T-cell (primary cell): ENCODE measurements around the gene EXOSC1. TPM values are rescaled to one million over a fixed set of nuclear protein-coding genes. Genes with fewer than 3 reads are reported as not detected.
A peak's percentile ranks its signal among the peaks of the same experiment; 100 is the strongest.

ENCODE experiments used
- ATAC-seq, 4 experiments: fragments of 200-7000 bp in 3 of 4; fragments of 150-1000 bp in 1 of 4; cut with Tn5 transposase; replicated peaks in 1 of 4; 1 replicate in 3 of 4; 2 replicates in 1 of 4; pipeline ENCODE4 v1.10.0; 2021; ENCODE audit warnings: moderate library complexity in 3 of 4, mild to moderate bottlenecking in 2 of 4, moderate number of reproducible peaks in 1 of 4
- CTCF ChIA-PET, 2 donors: fragments of 300-600 bp; sonication (Branson Sonifier 250); formaldehyde crosslinking; loops; one replicate each; lab custom pipeline; 2022; ENCODE audit warnings: antibody characterized with exemption in 2 of 2; lab: Charles Lee
- POLR2A ChIA-PET, 2 donors: fragments of 300-600 bp; sonication (Branson Sonifier 250); formaldehyde crosslinking; loops; one replicate each; lab custom pipeline; 2022; ENCODE audit warnings: antibody characterized with exemption in 2 of 2; lab: Charles Lee
- DNase-seq, 35 experiments: peaks; one replicate each; pipeline versions ENCODE4 v3.0.0 to v3.0.0-alpha.2; 2013 to 2023
- H3K27ac ChIP-seq: one replicate; pipeline ENCODE4 v1.5.1; 2013; ENCODE audit warnings: low read length
- H3K27me3 ChIP-seq, 2 experiments: replicated peaks in 1 of 2; 1 replicate in 1 of 2; 2 replicates in 1 of 2; pipeline versions ENCODE4 v1.6.1 to v1.7.0; 2013; ENCODE audit warnings: low read length in 1 of 2, mixed read lengths in 1 of 2; ENCODE audit not compliant: control insufficient read depth in 2 of 2, insufficient read depth in 2 of 2; ENCODE audit errors: extremely low read depth in 1 of 2
- H3K36me3 ChIP-seq, 2 donors: 1 replicate in 1 of 2; 2 replicates in 1 of 2; pipeline versions ENCODE4 v1.6.1 to v1.7.0; 2013; ENCODE audit warnings: low read length in 1 of 2; ENCODE audit not compliant: control insufficient read depth in 2 of 2, insufficient read depth in 1 of 2; ENCODE audit errors: extremely low read depth in 1 of 2
- H3K4me1 ChIP-seq, 2 experiments: 1 replicate in 1 of 2; 2 replicates in 1 of 2; pipeline versions ENCODE4 v1.6.1 to v1.7.0; 2013; ENCODE audit warnings: low read length in 2 of 2, mixed read lengths in 1 of 2; ENCODE audit not compliant: insufficient read depth in 2 of 2, control insufficient read depth in 1 of 2; ENCODE audit errors: extremely low read depth in 1 of 2
- H3K4me3 ChIP-seq, 2 donors: 1 replicate in 1 of 2; 2 replicates in 1 of 2; pipeline versions ENCODE4 v1.5.1 to v1.7.0; 2013; ENCODE audit warnings: mild to moderate bottlenecking in 2 of 2, low read length in 1 of 2, moderate library complexity in 1 of 2; ENCODE audit not compliant: control insufficient read depth in 1 of 2; ENCODE audit errors: extremely low read depth in 1 of 2
- H3K9me3 ChIP-seq: 2 replicates; pipeline ENCODE4 v1.7.0; 2013
- H3K27ac Mint-ChIP-seq, 2 donors: one replicate each; pipeline ENCODE4 v1.8.0; 2020 to 2021; ENCODE audit warnings: mild to moderate bottlenecking in 2 of 2, mixed read lengths in 2 of 2
- H3K27me3 Mint-ChIP-seq, 2 donors: one replicate each; pipeline ENCODE4 v1.8.0; 2021 to 2022; ENCODE audit warnings: mixed read lengths in 2 of 2
- H3K36me3 Mint-ChIP-seq: one replicate; pipeline ENCODE4 v1.8.0; 2021; ENCODE audit warnings: mixed read lengths
- H3K4me1 Mint-ChIP-seq, 3 donors: one replicate each; pipeline ENCODE4 v1.8.0; 2020 to 2022; ENCODE audit warnings: mixed read lengths in 3 of 3, mild to moderate bottlenecking in 1 of 3
- H3K4me3 Mint-ChIP-seq, 3 donors: one replicate each; pipeline ENCODE4 v1.8.0; 2020 to 2022; ENCODE audit warnings: mild to moderate bottlenecking in 3 of 3, mixed read lengths in 3 of 3, moderate library complexity in 3 of 3
- H3K9me3 Mint-ChIP-seq, 3 donors: one replicate each; pipeline ENCODE4 v1.8.0; 2020 to 2022; ENCODE audit warnings: mixed read lengths in 3 of 3
- WGBS: methylation state at CpG from one replicate; pipeline ENCODE4 v1.1.5; 2013; ENCODE audit warnings: missing lambda C conversion rate; ENCODE audit not compliant: insufficient coverage; 5-methylcytosine and 5-hydroxymethylcytosine counted together
- total RNA-seq, 35 experiments: library from RNA in 6 of 35; stranded (reverse) in 6 of 35; fragments of 120-200 nt in 1 of 35; gene quantifications; one replicate each; pipeline versions ENCODE4 v1.2.1 to v1.2.4 and lab custom pipeline; 2013 to 2026

The EXOSC1 gene
- total RNA-seq, 5 donors from 2014 or later (not counting 1 experiment from before 2014, with no cell fraction given), result 32.2 to 51.0 (median 46.8) TPM

DNA sequence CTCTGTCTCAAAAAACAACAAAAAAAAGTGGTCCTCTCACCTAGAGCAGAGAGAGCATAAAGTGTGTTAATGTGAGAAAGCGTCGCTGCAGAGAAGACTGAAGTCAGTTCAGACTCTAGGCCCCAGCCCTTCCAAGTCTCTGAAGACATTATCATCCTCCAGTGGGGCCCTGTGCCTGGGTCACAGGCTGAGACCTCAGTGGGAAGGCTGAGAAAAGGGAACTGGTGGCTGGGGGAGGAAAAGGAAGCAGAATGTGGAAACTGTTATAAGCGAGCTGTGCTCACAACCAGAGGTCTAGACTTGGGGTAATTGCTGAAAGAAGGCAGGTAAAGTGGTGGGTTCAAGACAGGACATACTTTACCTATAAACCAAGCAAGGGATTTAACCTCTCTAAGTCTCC is 39.7 kb downstream of the EXOSC1 start:
- Histone ChIP-seq H3K27me3 (no peaks in the 10 kb centered on the region), H3K27ac (no peak overlapping the region), H3K9me3 (no peaks in the 10 kb centered on the region), H3K4me1 (peaks cover 2 to 14% of the 10 kb centered on the region in 2 experiments), H3K36me3 (no peaks in the 10 kb centered on the region), H3K4me3 (no peak overlapping the region)
- Mint-ChIP-seq H3K36me3 (no peaks in the 10 kb centered on the region), H3K4me1 (peaks cover 13 to 15% (median 14%) of the 10 kb centered on the region in 3 donors), H3K27ac (no peak overlapping the region), H3K9me3 (no peaks in the 10 kb centered on the region), H3K4me3 (no peak overlapping the region), H3K27me3 (no peaks in the 10 kb centered on the region)
- 90% methylated on average over 2 of the region's 3 CpGs for WGBS
- peak in 1 of 35 experiments; percentile 39 for DNase-seq
- ChIA-PET POLR2A (no interaction called here), CTCF (interaction anchor here in 1 of 2 donors (0.5 kb wide), 1 partner anchor 19 kb away, joined by 3 read pairs; no protein-coding TSS in a partner anchor)
- ATAC-seq, result no peak

GRCh38 chr10:97404044-97404443 is 41.8 kb downstream of the EXOSC1 start:
- no peaks in the 10 kb centered on the region for H3K36me3 ChIP-seq
- peaks cover 24 to 28% (median 24%) of the 10 kb centered on the region in 3 donors for H3K4me1 Mint-ChIP-seq
- H3K4me3 ChIP-seq, result no peak overlapping the region
- no peaks in the 10 kb centered on the region for H3K9me3 Mint-ChIP-seq
- no peak overlapping the region for H3K4me3 Mint-ChIP-seq
- DNase-seq, result no peak
- H3K4me1 ChIP-seq, result peaks cover 7 to 25% of the 10 kb centered on the region in 2 experiments
- H3K27me3 Mint-ChIP-seq, result no peaks in the 10 kb centered on the region
- no peaks in the 10 kb centered on the region for H3K27me3 ChIP-seq
- H3K9me3 ChIP-seq, result no peaks in the 10 kb centered on the region
- POLR2A ChIA-PET, result no interaction called here
- no peaks in the 10 kb centered on the region for H3K36me3 Mint-ChIP-seq
- CTCF ChIA-PET, result interaction anchor here (1.1 to 1.4 kb wide), 2 partner anchors 10 to 62 kb away, joined by 3 to 10 read pairs; no protein-coding TSS in a partner anchor
- no peak for ATAC-seq
- H3K27ac Mint-ChIP-seq, result no peak overlapping the region
- H3K27ac ChIP-seq, result no peak overlapping the region

- H3K27ac Mint-ChIP-seq, result peak overlapping the region; percentile 93
These were observed 44.3 kb downstream of the EXOSC1 start for GRCh38 chr10:97401455-97401919.

GRCh38 chr10:97400665-97401454 is 44.9 kb downstream of the EXOSC1 start, which contains the start of gene RRP12:
TSS of gene RRP12 (minus strand) at chr10:97401340. CDS start at chr10:97401231, 109 bp downstream.
- peak within 1 kb of the TSS; percentile 69 to 95 for H3K4me3 ChIP-seq
- ChIA-PET CTCF (interaction anchor here in 1 of 2 donors (0.6 to 2.7 kb wide), 11 partner anchors 9 to 328 kb away, joined by 3 to 14 read pairs (median 4); partner anchors contain the start of genes FRAT1 and PGAM1), POLR2A (interaction anchor here (0.5 to 1.6 kb wide), 23 partner anchors 8 to 1271 kb away, joined by 3 to 16 read pairs (median 4); partner anchors contain the start of gene GOLGA7B (in 1 of the 2))
- peak within 1 kb of the TSS; percentile 85 for H3K27ac ChIP-seq
- 0% methylated on average over 30 of the region's 39 CpGs for WGBS
- Mint-ChIP-seq H3K4me1 (peaks cover 15 to 20% (median 16%) of the 10 kb centered on the region in 3 donors), H3K9me3 (no peaks in the 10 kb centered on the region), H3K27ac (peak within 1 kb of the TSS; percentile 93), H3K4me3 (peak within 1 kb of the TSS; percentile 93 to 98 (median 95)), H3K36me3 (peaks cover 6% of the 10 kb centered on the region), H3K27me3 (no peaks in the 10 kb centered on the region)
- H3K36me3 ChIP-seq, result peaks cover 2 to 9% of the 10 kb centered on the region in 2 donors
- DNase-seq (peak; percentile 47 to 97 (median 85)), ATAC-seq (peak; percentile 96 to 99 (median 99))
- no peaks in the 10 kb centered on the region for H3K9me3 ChIP-seq
- H3K4me1 ChIP-seq, result peaks cover 5 to 16% of the 10 kb centered on the region in 2 experiments
- no peaks in the 10 kb centered on the region for H3K27me3 ChIP-seq

More at GRCh38 chr10:97401455-97401919, 44.3 kb downstream of the EXOSC1 start:
- ChIA-PET POLR2A (interaction anchor here (0.5 to 1.6 kb wide), 24 partner anchors 8 to 1272 kb away, joined by 3 to 16 read pairs (median 4); partner anchors contain the start of gene GOLGA7B (in 1 of the 2)), CTCF (interaction anchor here in 1 of 2 donors (0.6 to 2.7 kb wide), 11 partner anchors 9 to 329 kb away, joined by 3 to 14 read pairs (median 4); partner anchors contain the start of genes FRAT1 and PGAM1)
- H3K4me1 ChIP-seq, result peaks cover 5 to 16% of the 10 kb centered on the region in 2 experiments
- Mint-ChIP-seq H3K4me3 (peak overlapping the region; percentile 93 to 98 (median 95)), H3K9me3 (no peaks in the 10 kb centered on the region), H3K27me3 (no peaks in the 10 kb centered on the region), H3K36me3 (no peaks in the 10 kb centered on the region), H3K4me1 (peaks cover 15 to 20% (median 16%) of the 10 kb centered on the region in 3 donors)
- no peaks in the 10 kb centered on the region for H3K9me3 ChIP-seq
- H3K4me3 ChIP-seq, result peak overlapping the region; percentile 69 to 95
- peak overlapping the region; percentile 85 for H3K27ac ChIP-seq
- DNase-seq (no peak), ATAC-seq (no peak)
- peaks cover 0 to 3% of the 10 kb centered on the region in 2 donors for H3K36me3 ChIP-seq
- WGBS, result 61% methylated on average over 5 of the region's 13 CpGs
- no peaks in the 10 kb centered on the region for H3K27me3 ChIP-seq

- WGBS, result 32% methylated on average over 15 of the region's 21 CpGs
- Mint-ChIP-seq H3K4me3 (peak overlapping the region; percentile 93 to 98 (median 95)), H3K9me3 (no peaks in the 10 kb centered on the region), H3K27ac (peak overlapping the region; percentile 93), H3K4me1 (peaks cover 15 to 20% (median 16%) of the 10 kb centered on the region in 3 donors), H3K27me3 (no peaks in the 10 kb centered on the region), H3K36me3 (peaks cover 8% of the 10 kb centered on the region)
- Histone ChIP-seq H3K27me3 (no peaks in the 10 kb centered on the region), H3K9me3 (no peaks in the 10 kb centered on the region), H3K27ac (peak overlapping the region; percentile 85), H3K36me3 (peaks cover 8 to 16% of the 10 kb centered on the region in 2 donors), H3K4me1 (peaks cover 5 to 16% of the 10 kb centered on the region in 2 experiments), H3K4me3 (peak overlapping the region; percentile 69 to 95)
- CTCF ChIA-PET, result interaction anchor here (0.6 to 2.7 kb wide), 4 partner anchors 10 to 42 kb away, joined by 3 to 14 read pairs (median 10); no protein-coding TSS in a partner anchor
- DNase-seq (peak in 9 of 35 experiments; percentile 12 to 52 (median 21)), ATAC-seq (no peak)
- POLR2A ChIA-PET, result interaction anchor here in 1 of 2 donors (0.6 to 1.6 kb wide), 3 partner anchors 44 to 268 kb away, joined by 3 to 11 read pairs (median 4); no protein-coding TSS in a partner anchor
These were observed 45.8 kb downstream of the EXOSC1 start for GRCh38 chr10:97399843-97400545.
